K562 (cell line): Measurements from ENCODE around the gene RFWD3. TPM values are rescaled to one million over a fixed set of nuclear protein-coding genes. Genes with fewer than 3 reads are reported as not detected.

Experiments used
- CEBPG ChIP-seq, 3 experiments: fragments of 200-800 bp in 1 of 3; sonication (Bioruptor generic) in 1 of 3; sonication (generic) in 1 of 3; formaldehyde crosslinking in 1 of 3; IDR thresholded peaks in 2 of 3; conservative IDR thresholded peaks in 1 of 3; 2 replicates each; pipeline versions ENCODE4 v1.6.1 to v1.8.0; 2016 to 2022; ENCODE audit warnings: missing compliant biosample characterization in 2 of 3, missing genetic modification characterization in 2 of 3, mild to moderate bottlenecking in 1 of 3, missing genetic modification reagents in 1 of 3
- E2F6 ChIP-seq, 2 experiments: IDR thresholded peaks; 2 replicates each; pipeline ENCODE4 v1.6.1; 2011; ENCODE audit warnings: borderline replicate concordance in 1 of 2, control low read depth in 1 of 2, low read depth in 1 of 2, low read length in 1 of 2, mild to moderate bottlenecking in 1 of 2, mixed read lengths in 1 of 2, moderate library complexity in 1 of 2; ENCODE audit not compliant: insufficient read depth in 1 of 2, insufficient read length in 1 of 2, poor library complexity in 1 of 2, severe bottlenecking in 1 of 2; ENCODE audit errors: extremely low read depth in 1 of 2
- EGR1 ChIP-seq: fragments of 450-650 bp; conservative IDR thresholded peaks from 2 replicates; pipeline ENCODE4 v1.6.1; 2017; ENCODE audit warnings: mild to moderate bottlenecking
- FOS ChIP-seq: IDR thresholded peaks from 3 replicates; pipeline ENCODE4 v1.6.1; 2011; ENCODE audit not compliant: insufficient read length; ENCODE audit errors: extremely low read depth
- KHSRP ChIP-seq: fragments of 450-650 bp; IDR thresholded peaks from 2 replicates; pipeline ENCODE4 v1.6.1; 2017
- MLLT1 ChIP-seq, 2 experiments: fragments of 450-650 bp; IDR thresholded peaks; 2 replicates each; pipeline ENCODE4 v1.6.1; 2016
- NR2C2 ChIP-seq, 2 experiments: fragments of 200-800 bp in 1 of 2; sonication (Bioruptor generic) in 1 of 2; sonication (generic) in 1 of 2; formaldehyde crosslinking in 1 of 2; IDR thresholded peaks; 2 replicates each; pipeline versions ENCODE4 v1.6.1 to v1.8.0; 2016 to 2022; ENCODE audit warnings: mild to moderate bottlenecking in 1 of 2, missing compliant biosample characterization in 1 of 2, missing genetic modification characterization in 1 of 2, missing genetic modification reagents in 1 of 2
- RB1 ChIP-seq: fragments of 450-650 bp; IDR thresholded peaks from 2 replicates; pipeline ENCODE4 v1.6.1; 2017; ENCODE audit warnings: low read depth, mild to moderate bottlenecking
- RBFOX2 ChIP-seq: fragments of 200-400 bp; formaldehyde crosslinking; IDR thresholded peaks from 2 replicates; pipeline ENCODE4 v1.6.1; 2017; ENCODE audit warnings: low read depth, mild to moderate bottlenecking, low read length, moderate library complexity
- RCOR1 ChIP-seq, 2 experiments: IDR thresholded peaks; 2 replicates each; pipeline ENCODE4 v1.6.1; 2012; ENCODE audit warnings: low read depth in 2 of 2, low read length in 2 of 2, borderline replicate concordance in 1 of 2, improper control_type of control experiment in 1 of 2
- ZBTB2 ChIP-seq: fragments of 450-650 bp; IDR thresholded peaks from 2 replicates; pipeline ENCODE4 v1.6.1; 2016; ENCODE audit warnings: antibody characterized with exemption
- ZFP36 ChIP-seq: fragments of 150-350 bp; IDR thresholded peaks from 2 replicates; pipeline ENCODE4 v1.6.1; 2018; ENCODE audit warnings: low read length, low read depth; ENCODE audit not compliant: partially characterized antibody
- ZNF740 ChIP-seq, 3 experiments: fragments of 200-800 bp in 1 of 3; sonication (Bioruptor generic) in 1 of 3; sonication (generic) in 1 of 3; formaldehyde crosslinking in 1 of 3; IDR thresholded peaks; 2 replicates each; pipeline versions ENCODE4 v1.6.1 to v1.8.0; 2016 to 2022; ENCODE audit warnings: mild to moderate bottlenecking in 2 of 3, missing compliant biosample characterization in 2 of 3, missing genetic modification characterization in 2 of 3, missing genetic modification reagents in 1 of 3
- polyA plus RNA-seq, 8 experiments: library from polyadenylated mRNA; depleted of rRNA in 4 of 8; stranded (reverse) in 5 of 8; unstranded in 3 of 8; fragments of >200 nt; fragmentation: Nextera tagmentation in 2 of 8; fragmentation: Illumina TruSeq in 1 of 8; extraction: Ambion mirVana in 2 of 8; extraction: Trizol in 1 of 8; gene quantifications; 2 replicates each; pipeline versions ENCODE4 v1.2.1 to v1.2.3, GENCODE V29; 2011 to 2014; ENCODE audit warnings: inconsistent platforms in 1 of 8, missing spikeins in 1 of 8
- total RNA-seq, 7 experiments: library from RNA; depleted of rRNA in 6 of 7; stranded (reverse); fragments of >200 nt in 6 of 7; fragmentation: Illumina TruSeq in 2 of 7; extraction: Trizol in 2 of 7; gene quantifications; 2 replicates each; pipeline versions ENCODE4 v1.2.1 to v1.2.3, GENCODE V29; 2011 to 2021; ENCODE audit warnings: low replicate concordance in 1 of 7

Gene RFWD3
- total and polyA plus RNA-seq, 9 of the 15 experiments (the other 6 are each of a cell fraction or from before 2014, with no cell fraction given), result 20.8 to 121 (median 79.0) TPM

GRCh38 chr16:74695450-74696422 lies 29.1 kb upstream of the RFWD3 start (continued):
- peak; percentile 68 to 77 for TF ChIP-seq E2F6 (IDR thresholded peaks at IDR 0.05; ENCODE audit: borderline replicate concordance in 1 of 2, extremely low read depth in 1 of 2, insufficient read depth in 1 of 2, insufficient read length in 1 of 2, low read depth in 1 of 2, low read length in 1 of 2, poor library complexity in 1 of 2, severe bottlenecking in 1 of 2)
- peak; percentile 81 for TF ChIP-seq CEBPG (CRISPR knock-in tag; IDR thresholded peaks at IDR 0.05)
- peak; percentile 84 to 86 for TF ChIP-seq CEBPG (tag; conservative IDR thresholded peaks at IDR 0.05 in 1 of 2, IDR thresholded peaks at IDR 0.05 in 1 of 2)
- no peak for TF ChIP-seq ZBTB2
- no peak for TF ChIP-seq KHSRP
- TF ChIP-seq RBFOX2, result peak; percentile 68
- peak; percentile 20 for TF ChIP-seq ZFP36
- TF ChIP-seq RB1, result peak; percentile 51; the same call in 1 of the 2 replicates
- no peak for TF ChIP-seq MLLT1 (IDR thresholded peaks at IDR 0.05)
- peak; percentile 97 for TF ChIP-seq FOS
- no peak for TF ChIP-seq ZNF740 (CRISPR knock-in tag; IDR thresholded peaks at IDR 0.05)
- no peak for TF ChIP-seq ZNF740 (tag; IDR thresholded peaks at IDR 0.05)
- peak; percentile 84 for TF ChIP-seq EGR1
- TF ChIP-seq NR2C2 (CRISPR knock-in tag; IDR thresholded peaks at IDR 0.05), result peak; percentile 60; the same call in 1 of the 2 replicates
- peak; percentile 69 for TF ChIP-seq NR2C2 (tag; IDR thresholded peaks at IDR 0.05)
- peak in 1 of 2 experiments; percentile 57; a peak in 1 of 4 replicates for TF ChIP-seq RCOR1 (IDR thresholded peaks at IDR 0.05; ENCODE audit: borderline replicate concordance in 1 of 2, low read depth in 2 of 2, low read length in 2 of 2)
